Neuron (in vitro differentiated cells): ENCODE measurements around the gene RNPEPL1.

Experiments used
- H2AFZ ChIP-seq: one replicate; pipeline ENCODE4 v1.6.1; 2013; ENCODE audit warnings: low read depth, mild to moderate bottlenecking, inconsistent platforms, low read length, moderate library complexity
- H3K27me3 ChIP-seq: one replicate; pipeline ENCODE4 v1.6.1; 2013; ENCODE audit warnings: low read length; ENCODE audit not compliant: insufficient read depth
- H3K36me3 ChIP-seq: one replicate; pipeline ENCODE4 v1.6.1; 2013; ENCODE audit warnings: low read length; ENCODE audit not compliant: insufficient read depth
- H3K4me1 ChIP-seq: one replicate; pipeline ENCODE4 v1.6.1; 2013; ENCODE audit warnings: low read length; ENCODE audit not compliant: insufficient read depth
- H3K4me3 ChIP-seq: 2 replicates; pipeline ENCODE4 v1.5.1; 2013; ENCODE audit warnings: mild to moderate bottlenecking, low read length, moderate library complexity
- H3K9me3 ChIP-seq: one replicate; pipeline ENCODE4 v1.6.1; 2013; ENCODE audit warnings: low read length

RNPEPL1 gene

GRCh38 chr2:240572141-240573031 is 4.1 kb downstream of the RNPEPL1 start:
- Histone ChIP-seq H3K36me3 (peaks cover 19% of the 10 kb centered on the region), H3K4me1 (peaks cover 16% of the 10 kb centered on the region)

GRCh38 chr2:240573071-240573515 is 4.8 kb downstream of the RNPEPL1 start:
- Histone ChIP-seq H3K36me3 (peaks cover 25% of the 10 kb centered on the region), H2AFZ (no peak overlapping the region), H3K9me3 (no peaks in the 10 kb centered on the region), H3K27me3 (no peaks in the 10 kb centered on the region), H3K4me3 (no peak overlapping the region), H3K4me1 (peaks cover 10% of the 10 kb centered on the region)

More at GRCh38 chr2:240572141-240573031, 4.1 kb downstream of the RNPEPL1 start:
- no peak overlapping the region for H3K4me3 ChIP-seq
- no peaks in the 10 kb centered on the region for H3K27me3 ChIP-seq
- no peak overlapping the region for H2AFZ ChIP-seq
- no peaks in the 10 kb centered on the region for H3K9me3 ChIP-seq

GRCh38 chr2:240573516-240574385 is 5.5 kb downstream of the RNPEPL1 start:
- Histone ChIP-seq H3K36me3 (peaks cover 28% of the 10 kb centered on the region), H3K9me3 (no peaks in the 10 kb centered on the region), H2AFZ (no peak overlapping the region), H3K4me1 (peaks cover 10% of the 10 kb centered on the region), H3K4me3 (no peak overlapping the region), H3K27me3 (no peaks in the 10 kb centered on the region)

GRCh38 chr2:240574386-240575100 is 6.3 kb downstream of the RNPEPL1 start:
- Histone ChIP-seq H3K36me3 (peaks cover 28% of the 10 kb centered on the region), H3K4me1 (peaks cover 2% of the 10 kb centered on the region), H3K4me3 (no peak overlapping the region)

GRCh38 chr2:240575101-240575965 is 7.0 kb downstream of the RNPEPL1 start:
- no peaks in the 10 kb centered on the region for H3K27me3 ChIP-seq
- no peak overlapping the region for H3K4me3 ChIP-seq
- no peaks in the 10 kb centered on the region for H3K4me1 ChIP-seq
- no peaks in the 10 kb centered on the region for H3K9me3 ChIP-seq
- H3K36me3 ChIP-seq: peaks cover 28% of the 10 kb centered on the region
- H2AFZ ChIP-seq: no peak overlapping the region

More at GRCh38 chr2:240574386-240575100, 6.3 kb downstream of the RNPEPL1 start:
- H2AFZ ChIP-seq: no peak overlapping the region
- H3K27me3 ChIP-seq: no peaks in the 10 kb centered on the region
- no peaks in the 10 kb centered on the region for H3K9me3 ChIP-seq

GRCh38 chr2:240576036-240576435 is 7.8 kb downstream of the RNPEPL1 start:
- no peaks in the 10 kb centered on the region for H3K27me3 ChIP-seq
- no peak overlapping the region for H3K4me3 ChIP-seq
- H2AFZ ChIP-seq: no peak overlapping the region
- peaks cover 28% of the 10 kb centered on the region for H3K36me3 ChIP-seq
- no peaks in the 10 kb centered on the region for H3K4me1 ChIP-seq
- H3K9me3 ChIP-seq: no peaks in the 10 kb centered on the region

- Histone ChIP-seq H3K4me3 (no peak overlapping the region), H3K36me3 (peaks cover 28% of the 10 kb centered on the region), H3K27me3 (no peaks in the 10 kb centered on the region), H3K4me1 (no peaks in the 10 kb centered on the region), H3K9me3 (peaks cover 2% of the 10 kb centered on the region), H2AFZ (no peak overlapping the region)
Observed at GRCh38 chr2:240576436-240577205, 8.3 kb downstream of the RNPEPL1 start.

GRCh38 chr2:240577281-240578109 is 9.2 kb downstream of the RNPEPL1 start:
- no peak overlapping the region for H2AFZ ChIP-seq
- H3K4me1 ChIP-seq: no peaks in the 10 kb centered on the region
- no peaks in the 10 kb centered on the region for H3K27me3 ChIP-seq
- H3K9me3 ChIP-seq: peaks cover 4% of the 10 kb centered on the region
- H3K36me3 ChIP-seq: peaks cover 28% of the 10 kb centered on the region
- H3K4me3 ChIP-seq: no peak overlapping the region

- Histone ChIP-seq H3K4me1 (no peaks in the 10 kb centered on the region), H2AFZ (no peak overlapping the region), H3K9me3 (peaks cover 4% of the 10 kb centered on the region), H3K4me3 (no peak overlapping the region), H3K27me3 (no peaks in the 10 kb centered on the region), H3K36me3 (peaks cover 28% of the 10 kb centered on the region)
Observed at GRCh38 chr2:240578110-240578450, 9.8 kb downstream of the RNPEPL1 start.

GRCh38 chr2:240578488-240578887 is 10.2 kb downstream of the RNPEPL1 start:
- Histone ChIP-seq H3K4me3 (no peak overlapping the region), H3K9me3 (peaks cover 4% of the 10 kb centered on the region), H3K36me3 (peaks cover 28% of the 10 kb centered on the region), H3K4me1 (no peaks in the 10 kb centered on the region), H3K27me3 (no peaks in the 10 kb centered on the region), H2AFZ (no peak overlapping the region)
